Measurements from ENCODE around the gene DENND1A. TPM values are rescaled to one million over a fixed set of nuclear protein-coding genes. Genes with fewer than 3 reads are reported as not detected.

DENND1A gene
- total RNA-seq, 1 donor from 2014 or later = 13.9 TPM

DNA sequence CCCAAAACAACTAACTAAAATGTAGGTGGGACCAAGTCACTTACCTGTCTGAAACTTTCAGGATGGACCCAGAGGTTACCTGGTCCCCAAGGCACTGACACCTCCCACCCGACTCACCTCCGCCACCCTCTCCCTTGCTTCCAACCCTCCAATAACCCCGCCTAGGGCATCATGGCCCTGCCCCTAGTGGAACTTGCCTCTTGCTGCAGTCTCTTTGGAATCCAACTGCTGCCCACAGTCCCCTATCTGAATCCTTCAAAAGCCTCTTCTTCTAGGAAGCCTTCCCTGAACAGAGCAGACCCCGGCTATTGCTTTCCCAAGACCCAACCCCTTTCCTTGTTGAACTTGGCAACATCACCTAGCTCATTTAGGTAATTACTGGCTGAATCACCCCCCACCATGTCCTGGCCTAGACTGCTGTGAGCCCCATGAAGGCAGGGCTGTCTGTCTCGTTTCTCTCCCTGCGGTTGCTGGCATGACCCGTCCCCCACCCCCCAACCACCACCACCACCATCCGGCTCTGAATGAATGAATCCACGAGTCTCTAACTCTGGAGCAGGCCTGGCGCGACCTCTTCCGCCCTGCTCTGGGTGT is 564.5 kb downstream of the DENND1A start:
- Mint-ChIP-seq H3K4me1 (ENCODE audit: low read depth, unreplicated experiment) (peaks cover 15% of the 10 kb centered on the region), H3K9me3 (ENCODE audit: unreplicated experiment) (peaks cover 9% of the 10 kb centered on the region), H3K36me3 (ENCODE audit: unreplicated experiment) (no peaks in the 10 kb centered on the region), H3K27ac (ENCODE audit: unreplicated experiment) (no peak overlapping the region), H3K4me3 (ENCODE audit: unreplicated experiment) (no peak overlapping the region), H3K27me3 (ENCODE audit: unreplicated experiment) (peaks cover 13% of the 10 kb centered on the region)
- TF ChIP-seq, protein P1, sequence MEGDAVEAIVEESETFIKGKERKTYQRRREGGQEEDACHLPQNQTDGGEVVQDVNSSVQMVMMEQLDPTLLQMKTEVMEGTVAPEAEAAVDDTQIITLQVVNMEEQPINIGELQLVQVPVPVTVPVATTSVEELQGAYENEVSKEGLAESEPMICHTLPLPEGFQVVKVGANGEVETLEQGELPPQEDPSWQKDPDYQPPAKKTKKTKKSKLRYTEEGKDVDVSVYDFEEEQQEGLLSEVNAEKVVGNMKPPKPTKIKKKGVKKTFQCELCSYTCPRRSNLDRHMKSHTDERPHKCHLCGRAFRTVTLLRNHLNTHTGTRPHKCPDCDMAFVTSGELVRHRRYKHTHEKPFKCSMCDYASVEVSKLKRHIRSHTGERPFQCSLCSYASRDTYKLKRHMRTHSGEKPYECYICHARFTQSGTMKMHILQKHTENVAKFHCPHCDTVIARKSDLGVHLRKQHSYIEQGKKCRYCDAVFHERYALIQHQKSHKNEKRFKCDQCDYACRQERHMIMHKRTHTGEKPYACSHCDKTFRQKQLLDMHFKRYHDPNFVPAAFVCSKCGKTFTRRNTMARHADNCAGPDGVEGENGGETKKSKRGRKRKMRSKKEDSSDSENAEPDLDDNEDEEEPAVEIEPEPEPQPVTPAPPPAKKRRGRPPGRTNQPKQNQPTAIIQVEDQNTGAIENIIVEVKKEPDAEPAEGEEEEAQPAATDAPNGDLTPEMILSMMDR (IDR thresholded peaks at IDR 0.05; ENCODE audit: partially characterized antibody, unreplicated experiment) = peak; percentile 31
- DNase-seq = no peak

DNA sequence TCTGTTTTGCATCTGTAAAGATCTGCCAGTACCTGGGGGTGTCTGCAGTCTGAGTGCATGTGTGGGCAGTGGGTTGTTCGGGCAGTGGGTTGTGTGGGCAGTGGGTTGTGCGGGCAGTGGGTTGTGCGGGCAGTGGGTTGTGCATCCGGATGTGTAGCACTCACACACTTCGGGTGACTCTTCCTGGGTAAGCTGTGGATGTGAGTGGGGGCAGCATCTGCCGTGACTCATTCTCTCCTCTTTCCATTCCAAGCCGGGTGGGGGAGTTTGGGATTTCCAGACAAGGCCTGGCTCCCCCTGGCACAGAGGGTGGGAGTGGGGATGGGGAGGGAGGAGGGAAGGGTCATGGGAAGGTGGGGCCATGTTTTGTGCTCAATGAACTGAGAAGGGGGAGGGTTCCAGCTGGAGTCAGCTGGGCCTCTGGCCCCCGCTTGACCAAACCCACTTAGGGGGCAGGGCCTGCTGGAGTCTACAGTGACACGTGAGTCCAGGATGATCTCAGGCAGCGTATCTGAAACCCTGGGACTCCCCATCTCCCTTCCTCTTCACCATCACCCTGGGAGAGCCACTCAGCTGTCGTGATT is 565.6 kb downstream of the DENND1A start:
- Mint-ChIP-seq H3K4me1 (ENCODE audit: low read depth, unreplicated experiment) (peaks cover 22% of the 10 kb centered on the region), H3K27ac (ENCODE audit: unreplicated experiment) (peak overlapping the region; percentile 64), H3K9me3 (ENCODE audit: unreplicated experiment) (peaks cover 9% of the 10 kb centered on the region), H3K4me3 (ENCODE audit: unreplicated experiment) (peak overlapping the region; percentile 38), H3K36me3 (ENCODE audit: unreplicated experiment) (no peaks in the 10 kb centered on the region), H3K27me3 (ENCODE audit: unreplicated experiment) (peaks cover 9% of the 10 kb centered on the region)
- DNase-seq = no peak
- TF ChIP-seq, protein P1 (IDR thresholded peaks at IDR 0.05; ENCODE audit: partially characterized antibody, unreplicated experiment) = no peak

DNA sequence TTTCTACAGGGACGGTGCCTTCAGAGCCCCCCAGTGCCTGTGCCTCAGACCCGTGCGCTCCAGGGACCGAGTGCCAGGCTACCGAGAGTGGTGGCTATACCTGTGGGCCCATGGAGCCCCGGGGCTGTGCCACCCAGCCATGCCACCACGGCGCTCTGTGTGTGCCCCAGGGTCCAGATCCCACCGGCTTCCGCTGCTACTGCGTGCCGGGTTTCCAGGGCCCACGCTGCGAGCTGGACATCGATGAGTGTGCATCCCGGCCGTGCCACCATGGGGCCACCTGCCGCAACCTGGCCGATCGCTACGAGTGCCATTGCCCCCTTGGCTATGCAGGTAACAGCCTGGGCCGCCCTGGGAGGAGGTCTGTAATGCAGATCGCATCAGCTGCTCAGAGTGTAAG is 567.1 kb downstream of the DENND1A start:
- Mint-ChIP-seq H3K4me1 (ENCODE audit: low read depth, unreplicated experiment) (peaks cover 31% of the 10 kb centered on the region), H3K27me3 (ENCODE audit: unreplicated experiment) (peaks cover 7% of the 10 kb centered on the region), H3K9me3 (ENCODE audit: unreplicated experiment) (peaks cover 8% of the 10 kb centered on the region), H3K4me3 (ENCODE audit: unreplicated experiment) (no peak overlapping the region), H3K27ac (ENCODE audit: unreplicated experiment) (no peak overlapping the region), H3K36me3 (ENCODE audit: unreplicated experiment) (no peaks in the 10 kb centered on the region)
- TF ChIP-seq, protein P1 (IDR thresholded peaks at IDR 0.05; ENCODE audit: partially characterized antibody, unreplicated experiment) = no peak
- no peak for DNase-seq

DNA sequence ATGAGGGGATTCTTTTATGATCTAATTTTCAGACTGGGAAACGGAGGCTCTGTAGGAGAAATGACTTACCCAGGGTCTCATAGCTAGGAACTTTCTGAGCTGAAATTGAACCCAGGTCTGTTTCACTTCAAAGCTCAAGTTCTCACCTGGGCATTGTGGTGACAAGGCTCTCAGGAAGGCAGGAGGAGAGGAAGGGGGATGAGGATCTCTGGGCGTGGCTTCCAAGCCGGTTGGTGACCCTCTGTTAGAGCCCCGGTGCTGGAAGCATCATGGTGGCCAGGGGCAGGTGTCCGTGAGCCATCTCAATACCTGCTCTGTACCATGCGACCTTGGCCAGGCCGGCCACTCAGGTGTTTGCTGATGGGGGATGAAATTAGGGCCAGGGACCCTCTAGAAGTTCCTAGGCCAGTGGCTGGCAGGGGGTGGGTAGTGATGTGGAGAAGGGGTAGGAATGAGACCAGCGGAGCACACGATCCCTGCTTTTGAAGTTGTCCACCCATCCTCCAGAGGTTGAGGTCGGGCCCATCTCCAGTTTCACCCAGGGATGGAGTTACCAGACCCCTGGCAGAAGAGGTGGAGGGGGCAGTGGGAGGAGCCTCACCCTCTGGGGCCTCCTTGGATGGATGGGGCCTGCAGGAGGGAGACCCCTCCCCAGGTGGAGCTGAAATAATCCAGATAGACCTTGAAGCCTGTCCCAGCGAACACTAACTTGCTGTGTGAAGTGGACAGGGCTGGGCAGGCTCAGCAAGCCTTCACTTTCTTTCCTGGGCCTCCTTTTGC is 568.0 kb downstream of the DENND1A start:
- TF ChIP-seq, protein P1 (IDR thresholded peaks at IDR 0.05; ENCODE audit: partially characterized antibody, unreplicated experiment) = no peak
- H3K9me3 Mint-ChIP-seq (ENCODE audit: unreplicated experiment) = peaks cover 8% of the 10 kb centered on the region
- peaks cover 34% of the 10 kb centered on the region for H3K4me1 Mint-ChIP-seq (ENCODE audit: low read depth, unreplicated experiment)
- no peak overlapping the region for H3K27ac Mint-ChIP-seq (ENCODE audit: unreplicated experiment)
- H3K36me3 Mint-ChIP-seq (ENCODE audit: unreplicated experiment) = no peaks in the 10 kb centered on the region
- H3K4me3 Mint-ChIP-seq (ENCODE audit: unreplicated experiment) = no peak overlapping the region
- no peak for DNase-seq
- peaks cover 3% of the 10 kb centered on the region for H3K27me3 Mint-ChIP-seq (ENCODE audit: unreplicated experiment)

All from glutamatergic neuron (in vitro differentiated cells).